ENCODE results near the gene EMD.
A peak's percentile ranks its signal among the peaks of the same experiment; 100 is the strongest.
"Not testable (repeated sequence)": the region's sequence is repeated elsewhere in the genome, so short reads cannot be mapped to it uniquely, and the experiment has no call there.

Gene EMD

GRCh38 chrX:154397888-154398667, 19.0 kb downstream of the EMD start, which contains the start of gene RPL10:
Gene RPL10, plus strand, starts transcription at chrX:154398377. Its CDS starts 143 bp downstream, at chrX:154398520.
- DNase-seq = peak; percentile 95

- peak; percentile 54 for DNase-seq
Measured at GRCh38 chrX:154398668-154399526, 19.8 kb downstream of the EMD start.

GRCh38 chrX:154399527-154400368, 20.7 kb downstream of the EMD start:
- no peak for DNase-seq

- DNase-seq = not testable (repeated sequence)
Measured at GRCh38 chrX:154400369-154400817, 21.3 kb downstream of the EMD start.

GRCh38 chrX:154401045-154401799, 22.1 kb downstream of the EMD start:
- DNase-seq = peak; percentile 39

- DNase-seq = peak; percentile 3
Measured at GRCh38 chrX:154401918-154402621, 23.0 kb downstream of the EMD start.

- DNase-seq = no peak
Measured at GRCh38 chrX:154402622-154403127, 23.6 kb downstream of the EMD start.

GRCh38 chrX:154403192-154403591, 24.1 kb downstream of the EMD start:
- DNase-seq = no peak

GRCh38 chrX:154403858-154404257, 24.8 kb downstream of the EMD start:
- no peak for DNase-seq

- DNase-seq = no peak
Measured at GRCh38 chrX:154404625-154405192, 25.6 kb downstream of the EMD start.

- no peak for DNase-seq
Measured at GRCh38 chrX:154408659-154409221, 29.6 kb downstream of the EMD start.

- DNase-seq = peak; percentile 79
Measured at GRCh38 chrX:154409222-154409871, 30.3 kb downstream of the EMD start, which contains the start of gene DNASE1L1. Gene DNASE1L1, minus strand, starts transcription at chrX:154409254. Its CDS starts 3,686 bp downstream, at chrX:154405568.

GRCh38 chrX:154411981-154412340, 32.9 kb downstream of the EMD start:
- DNase-seq = peak; percentile 38

- peak; percentile 2 for DNase-seq
Measured at GRCh38 chrX:154412468-154412867, 33.4 kb downstream of the EMD start.

- no peak for DNase-seq
Measured at GRCh38 chrX:154413142-154413541, 34.0 kb downstream of the EMD start.

- no peak for DNase-seq
Measured at GRCh38 chrX:154417157-154417556, 38.1 kb downstream of the EMD start.

GRCh38 chrX:154419189-154419588, 40.1 kb downstream of the EMD start:
- no peak for DNase-seq

GRCh38 chrX:154419688-154420401, 40.8 kb downstream of the EMD start:
- DNase-seq = no peak

GRCh38 chrX:154420402-154420756, 41.3 kb downstream of the EMD start:
- DNase-seq = no peak

All from HCEC 1CT (cell line).